ENCODE results near the gene PDE3A.

The PDE3A gene

DNA sequence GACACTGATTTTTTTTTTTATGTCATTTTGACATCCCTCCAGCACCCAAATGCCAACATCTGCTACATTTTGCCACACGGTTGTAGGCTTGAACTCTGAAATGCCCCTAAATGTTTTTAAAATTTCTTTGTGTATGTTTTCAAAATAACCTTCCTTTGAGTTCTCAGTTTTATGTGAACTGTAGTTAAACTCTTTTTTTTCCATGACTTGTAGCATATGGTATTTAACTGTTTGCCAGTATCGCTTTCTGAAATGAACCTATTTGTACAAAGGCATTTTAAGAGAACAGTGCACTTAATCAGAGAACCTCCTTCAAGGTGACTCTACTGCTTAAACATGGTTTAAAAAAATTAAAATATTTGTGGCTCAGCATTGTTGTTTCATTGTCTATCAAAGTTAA lies 61.5 kb downstream of the PDE3A start:
- TF ChIP-seq EZH2phosphoT487 (IDR thresholded peaks at IDR 0.05; ENCODE audit: borderline replicate concordance) = no peak
- TF ChIP-seq, protein P1, sequence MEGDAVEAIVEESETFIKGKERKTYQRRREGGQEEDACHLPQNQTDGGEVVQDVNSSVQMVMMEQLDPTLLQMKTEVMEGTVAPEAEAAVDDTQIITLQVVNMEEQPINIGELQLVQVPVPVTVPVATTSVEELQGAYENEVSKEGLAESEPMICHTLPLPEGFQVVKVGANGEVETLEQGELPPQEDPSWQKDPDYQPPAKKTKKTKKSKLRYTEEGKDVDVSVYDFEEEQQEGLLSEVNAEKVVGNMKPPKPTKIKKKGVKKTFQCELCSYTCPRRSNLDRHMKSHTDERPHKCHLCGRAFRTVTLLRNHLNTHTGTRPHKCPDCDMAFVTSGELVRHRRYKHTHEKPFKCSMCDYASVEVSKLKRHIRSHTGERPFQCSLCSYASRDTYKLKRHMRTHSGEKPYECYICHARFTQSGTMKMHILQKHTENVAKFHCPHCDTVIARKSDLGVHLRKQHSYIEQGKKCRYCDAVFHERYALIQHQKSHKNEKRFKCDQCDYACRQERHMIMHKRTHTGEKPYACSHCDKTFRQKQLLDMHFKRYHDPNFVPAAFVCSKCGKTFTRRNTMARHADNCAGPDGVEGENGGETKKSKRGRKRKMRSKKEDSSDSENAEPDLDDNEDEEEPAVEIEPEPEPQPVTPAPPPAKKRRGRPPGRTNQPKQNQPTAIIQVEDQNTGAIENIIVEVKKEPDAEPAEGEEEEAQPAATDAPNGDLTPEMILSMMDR (conservative IDR thresholded peaks at IDR 0.05; ENCODE audit: low read length) = no peak
- Histone ChIP-seq H3K9me3 (ENCODE audit: insufficient read depth, low read depth, low read length) (no peaks in the 10 kb centered on the region), H3F3A (ENCODE audit: low read depth) (no peaks in the 10 kb centered on the region), H3K4me2 (ENCODE audit: low read depth, low read length, poor library complexity, severe bottlenecking) (no peak overlapping the region), H4K20me1 (ENCODE audit: insufficient read depth, low read length, poor library complexity, severe bottlenecking) (no peaks in the 10 kb centered on the region), H2AFZ (ENCODE audit: low read length) (no peak overlapping the region), H3K4me1 (ENCODE audit: insufficient read depth, low read length, poor library complexity, severe bottlenecking) (no peaks in the 10 kb centered on the region), H3K9ac (ENCODE audit: low read depth, low read length, poor library complexity, severe bottlenecking) (no peak overlapping the region), H3K36me3 (ENCODE audit: insufficient read depth, low read length) (no peaks in the 10 kb centered on the region), H3K4me3 (ENCODE audit: low read length, poor library complexity, severe bottlenecking) (no peak overlapping the region), H3K79me2 (ENCODE audit: insufficient read depth, low read length) (no peaks in the 10 kb centered on the region), H3K27me3 (ENCODE audit: insufficient read depth, low read length, poor library complexity, severe bottlenecking) (no peaks in the 10 kb centered on the region), H3K9me2 (replicated peaks; ENCODE audit: low read depth, low read length) (no peaks in the 10 kb centered on the region)

- H3F3A ChIP-seq (ENCODE audit: low read depth) = no peaks in the 10 kb centered on the region
- no peaks in the 10 kb centered on the region for H3K79me2 ChIP-seq (ENCODE audit: insufficient read depth, low read length)
- H3K36me3 ChIP-seq (ENCODE audit: insufficient read depth, low read length) = no peaks in the 10 kb centered on the region
- no peak for TF ChIP-seq EZH2phosphoT487 (IDR thresholded peaks at IDR 0.05; ENCODE audit: borderline replicate concordance)
- TF ChIP-seq, protein P1 (conservative IDR thresholded peaks at IDR 0.05; ENCODE audit: low read length) = no peak
- no peak overlapping the region for H2AFZ ChIP-seq (ENCODE audit: low read length)
- H3K4me1 ChIP-seq (ENCODE audit: insufficient read depth, low read length, poor library complexity, severe bottlenecking) = no peaks in the 10 kb centered on the region
- H4K20me1 ChIP-seq (ENCODE audit: insufficient read depth, low read length, poor library complexity, severe bottlenecking) = no peaks in the 10 kb centered on the region
- H3K4me3 ChIP-seq (ENCODE audit: low read length, poor library complexity, severe bottlenecking) = no peak overlapping the region
- no peaks in the 10 kb centered on the region for H3K27me3 ChIP-seq (ENCODE audit: insufficient read depth, low read length, poor library complexity, severe bottlenecking)
- H3K4me2 ChIP-seq (ENCODE audit: low read depth, low read length, poor library complexity, severe bottlenecking) = no peak overlapping the region
- H3K9me3 ChIP-seq (ENCODE audit: insufficient read depth, low read depth, low read length) = no peaks in the 10 kb centered on the region
- H3K9ac ChIP-seq (ENCODE audit: low read depth, low read length, poor library complexity, severe bottlenecking) = no peak overlapping the region
- no peaks in the 10 kb centered on the region for H3K9me2 ChIP-seq (replicated peaks; ENCODE audit: low read depth, low read length)
These were observed 64.0 kb downstream of the PDE3A start for GRCh38 chr12:20432290-20432689.

- no peak overlapping the region for H3K4me2 ChIP-seq (ENCODE audit: low read depth, low read length, poor library complexity, severe bottlenecking)
- H3K36me3 ChIP-seq (ENCODE audit: insufficient read depth, low read length) = no peaks in the 10 kb centered on the region
- no peaks in the 10 kb centered on the region for H3F3A ChIP-seq (ENCODE audit: low read depth)
- no peak overlapping the region for H3K9ac ChIP-seq (ENCODE audit: low read depth, low read length, poor library complexity, severe bottlenecking)
- TF ChIP-seq EZH2phosphoT487 (IDR thresholded peaks at IDR 0.05; ENCODE audit: borderline replicate concordance) = no peak
- TF ChIP-seq, protein P1 (conservative IDR thresholded peaks at IDR 0.05; ENCODE audit: low read length) = no peak
- H3K4me3 ChIP-seq (ENCODE audit: low read length, poor library complexity, severe bottlenecking) = no peak overlapping the region
- no peaks in the 10 kb centered on the region for H3K79me2 ChIP-seq (ENCODE audit: insufficient read depth, low read length)
- no peak overlapping the region for H2AFZ ChIP-seq (ENCODE audit: low read length)
- no peaks in the 10 kb centered on the region for H3K27me3 ChIP-seq (ENCODE audit: insufficient read depth, low read length, poor library complexity, severe bottlenecking)
- no peaks in the 10 kb centered on the region for H4K20me1 ChIP-seq (ENCODE audit: insufficient read depth, low read length, poor library complexity, severe bottlenecking)
- H3K9me3 ChIP-seq (ENCODE audit: insufficient read depth, low read depth, low read length) = no peaks in the 10 kb centered on the region
- no peaks in the 10 kb centered on the region for H3K4me1 ChIP-seq (ENCODE audit: insufficient read depth, low read length, poor library complexity, severe bottlenecking)
- H3K9me2 ChIP-seq (replicated peaks; ENCODE audit: low read depth, low read length) = no peaks in the 10 kb centered on the region
These were observed 66.7 kb downstream of the PDE3A start for GRCh38 chr12:20434996-20435395.

Measured in Loucy (cell line).